GM19372 (cell line): ENCODE results near the gene SYNDIG1.

Experiments used
- ATAC-seq: cut with Tn5 transposase; IDR thresholded peaks from one replicate; pipeline ENCODE4 v1.9.1; 2021; ENCODE audit warnings: mild to moderate bottlenecking, low read depth, moderate library complexity; ENCODE audit not compliant: unreplicated experiment

The SYNDIG1 gene

DNA sequence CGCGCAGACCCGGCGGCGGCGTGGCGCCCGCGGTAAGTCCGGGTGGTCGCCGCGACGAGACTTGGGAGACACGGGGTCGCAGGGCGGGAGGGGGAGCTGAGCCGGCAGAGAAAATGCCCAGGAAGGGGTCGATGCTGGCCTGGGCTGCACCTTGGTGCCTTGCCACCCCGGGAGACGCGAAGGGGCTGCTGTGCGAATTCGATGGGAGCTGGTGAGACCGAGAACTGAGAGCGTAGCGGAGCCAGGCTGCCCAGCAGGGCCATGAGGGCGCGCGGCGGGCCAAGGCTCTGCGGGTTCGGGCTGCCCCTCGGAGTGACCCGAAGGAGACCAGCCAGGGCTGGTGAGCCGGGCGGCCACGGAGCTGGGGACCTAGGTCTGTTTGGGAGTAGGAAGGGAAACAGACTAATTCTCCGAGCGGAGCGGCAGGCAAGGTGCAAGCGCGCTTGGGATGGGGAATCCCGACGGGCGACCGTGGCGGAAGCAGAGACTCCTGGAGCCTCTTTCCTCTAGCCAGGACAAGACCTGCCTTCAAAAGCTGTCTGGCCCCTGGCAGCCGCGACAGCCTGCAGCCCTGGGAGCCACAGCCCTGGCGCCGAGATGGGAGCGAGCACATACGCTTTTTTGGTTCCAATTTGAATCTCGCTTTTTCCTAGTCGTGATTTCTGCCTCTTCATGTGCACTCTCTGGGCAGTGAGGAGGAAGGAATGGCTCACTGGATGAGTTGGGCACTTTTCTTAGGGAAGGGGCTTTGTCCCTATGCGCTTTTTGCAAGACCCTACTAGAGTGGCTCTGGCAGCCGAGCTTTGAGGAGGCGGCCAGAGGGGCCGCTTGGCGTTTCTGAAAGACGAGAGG is 691 bp downstream of the SYNDIG1 start:
- no peak for ATAC-seq

DNA sequence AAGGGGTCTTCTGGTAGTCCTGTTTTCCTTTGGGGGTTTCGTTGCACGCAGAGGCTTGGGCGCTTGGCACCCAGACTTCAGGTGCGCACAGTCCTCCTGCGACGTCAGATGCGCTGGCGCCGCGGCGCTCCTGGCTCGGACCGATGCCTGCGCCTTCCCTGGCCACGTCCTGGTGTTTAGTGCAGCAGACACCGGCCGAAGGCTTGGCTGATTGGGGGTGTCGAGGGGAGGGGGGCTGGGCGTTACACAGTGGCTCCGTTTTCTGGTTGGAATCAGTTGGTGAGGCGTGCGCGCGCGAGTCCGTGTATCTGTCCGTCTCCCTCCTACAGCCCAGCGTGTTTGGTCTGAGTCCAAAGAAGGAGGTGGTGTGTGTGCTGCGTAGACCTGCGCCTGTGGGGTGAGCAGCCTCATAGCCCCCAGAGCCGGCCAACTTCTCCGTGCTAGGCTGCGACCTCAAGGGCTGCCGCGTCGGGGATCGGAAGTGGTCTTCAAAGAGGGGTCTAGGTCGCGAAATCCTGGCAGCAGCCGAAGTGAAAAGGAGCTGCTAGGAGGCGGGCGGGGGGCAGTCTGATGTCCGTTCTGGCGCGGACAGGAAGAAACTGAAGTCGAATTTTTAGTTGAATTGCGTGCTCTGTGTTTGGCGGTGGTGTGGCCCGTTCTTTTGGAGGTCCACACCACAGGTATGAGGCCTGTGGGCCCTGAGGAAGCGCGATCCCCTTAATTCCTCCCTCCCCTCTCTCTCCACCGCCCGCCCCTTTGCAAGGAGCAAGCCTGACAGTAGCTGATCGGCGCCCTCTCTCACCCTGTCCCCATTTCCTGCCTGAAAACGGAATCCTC is 1.5 kb downstream of the SYNDIG1 start:
- no peak for ATAC-seq

DNA sequence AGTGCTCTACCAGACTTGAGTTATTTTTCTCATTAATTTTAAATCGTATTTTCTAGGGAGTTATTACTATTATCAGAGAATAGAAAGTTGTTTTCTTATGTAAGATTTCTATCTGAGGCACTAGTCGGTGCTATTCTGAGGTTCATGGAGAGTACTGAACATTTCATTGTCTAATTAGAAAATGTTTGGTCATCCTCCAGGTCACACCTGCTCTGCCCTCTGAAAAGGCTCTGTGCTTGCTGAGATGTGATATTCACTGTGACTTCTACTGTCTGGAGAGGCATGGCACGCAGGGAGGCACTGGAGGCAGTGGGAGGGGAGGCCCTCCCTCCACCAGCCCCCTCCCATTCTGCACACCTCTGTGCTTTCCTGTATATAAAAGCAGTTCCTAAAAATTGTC is 3.0 kb downstream of the SYNDIG1 start:
- no peak for ATAC-seq

DNA sequence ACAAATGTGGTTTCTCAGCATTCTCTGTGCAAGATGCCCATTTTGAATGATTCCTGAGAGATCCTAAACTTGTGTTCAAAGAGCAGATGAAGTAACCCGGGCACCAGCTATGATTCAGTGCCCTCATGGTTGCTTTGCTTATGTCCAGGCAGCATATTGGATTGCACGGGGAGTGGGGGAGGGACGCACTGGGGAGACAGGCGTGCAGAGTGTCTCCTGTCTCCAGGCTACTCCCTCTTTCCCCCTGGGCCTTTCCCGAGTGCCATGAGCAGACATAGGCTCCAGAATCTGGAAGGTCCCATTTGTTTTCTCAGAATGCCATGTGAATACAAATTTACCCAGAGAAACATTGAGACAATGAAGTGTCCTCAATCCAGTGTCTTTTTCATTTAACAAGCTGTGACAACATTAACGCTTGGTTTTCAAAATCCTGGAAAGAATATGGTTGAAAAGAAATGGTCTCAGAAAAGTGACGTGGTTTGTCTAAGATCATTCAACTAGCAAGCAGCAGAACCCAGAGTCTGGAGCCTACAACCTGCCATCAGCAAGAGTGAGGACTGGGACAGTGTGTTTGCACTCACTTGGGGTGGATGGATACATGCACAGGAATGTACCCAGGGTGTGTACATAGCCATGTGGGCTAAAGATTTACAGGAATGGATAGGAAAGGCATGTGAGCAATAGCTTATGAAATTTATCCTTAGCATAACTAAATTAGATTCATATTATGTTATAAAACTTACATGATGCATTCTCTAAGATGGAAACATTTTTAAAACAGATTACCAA is 4.2 kb downstream of the SYNDIG1 start:
- ATAC-seq, result no peak

DNA sequence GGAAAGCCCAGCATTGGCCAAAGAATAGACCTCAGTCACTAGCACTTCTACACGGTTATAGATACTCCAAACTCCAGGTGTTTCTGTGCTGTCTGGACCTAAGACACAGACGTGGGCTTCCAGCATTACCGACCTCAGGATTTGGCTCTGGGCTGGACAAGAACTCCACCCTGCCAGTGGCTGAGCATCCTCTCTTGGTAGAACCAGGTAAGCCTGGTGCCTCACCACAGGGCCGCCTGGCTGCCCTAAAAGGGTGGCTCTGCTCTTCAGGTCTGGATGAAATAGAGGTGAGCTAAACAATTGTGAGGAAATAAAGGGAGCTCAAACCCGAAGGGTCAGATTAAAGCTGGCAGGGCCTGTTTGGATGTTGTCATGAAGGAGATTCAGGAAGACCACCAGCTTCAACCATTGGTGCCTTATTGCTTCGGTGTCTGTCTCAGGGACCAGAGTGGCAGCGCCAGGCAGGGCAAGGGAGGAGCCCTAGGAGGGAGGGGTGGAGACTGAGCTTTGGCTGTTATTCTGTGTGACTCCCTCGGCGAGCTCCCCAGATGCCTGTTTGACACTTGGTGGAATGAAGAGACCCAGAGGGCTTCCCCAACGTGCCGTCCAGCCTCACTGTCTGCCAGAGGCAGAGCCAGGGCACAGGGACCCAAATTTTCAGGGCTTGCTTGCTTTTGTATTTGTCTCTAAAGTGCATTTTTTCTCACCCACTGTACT is 8.6 kb downstream of the SYNDIG1 start:
- no peak for ATAC-seq

DNA sequence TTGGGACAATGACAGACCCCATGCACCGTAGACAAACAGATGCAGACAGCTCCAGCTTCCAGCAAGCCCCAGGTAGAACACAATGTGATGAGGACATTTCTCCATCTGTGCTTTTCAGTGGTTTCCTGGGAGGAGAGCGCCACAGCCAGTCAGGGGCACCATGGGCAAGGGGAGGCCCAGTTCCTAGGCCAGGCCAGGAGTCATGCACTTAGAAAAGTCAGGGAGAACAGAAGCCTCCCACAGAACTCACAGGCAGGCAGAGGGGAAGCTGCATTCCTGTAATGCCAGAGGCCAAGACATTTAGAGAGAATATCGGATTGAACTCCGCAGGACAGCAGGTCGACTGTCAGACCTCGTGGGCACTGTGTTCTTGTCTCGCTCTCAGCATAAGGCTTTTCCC is 9.2 kb downstream of the SYNDIG1 start:
- no peak for ATAC-seq

DNA sequence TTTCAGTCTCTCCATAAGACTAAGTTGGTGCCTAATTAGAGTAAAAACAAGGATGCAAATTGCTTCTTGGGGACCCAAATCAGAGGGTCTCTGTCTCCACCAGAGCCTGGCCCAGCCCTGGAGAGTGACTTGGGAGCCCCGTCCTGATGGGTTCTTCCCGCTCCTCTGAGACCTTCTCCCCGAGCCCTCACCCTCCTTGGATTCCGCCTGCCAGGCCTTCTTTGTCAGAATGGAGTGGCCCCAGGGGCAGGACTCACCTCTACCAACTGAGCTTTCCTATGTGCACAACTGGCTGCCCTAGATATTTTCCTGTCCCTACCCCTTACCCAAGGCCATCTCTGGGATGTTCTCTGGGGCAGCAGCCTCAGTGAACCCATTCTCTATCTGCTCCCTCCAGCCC is 9.7 kb downstream of the SYNDIG1 start:
- no peak for ATAC-seq

DNA sequence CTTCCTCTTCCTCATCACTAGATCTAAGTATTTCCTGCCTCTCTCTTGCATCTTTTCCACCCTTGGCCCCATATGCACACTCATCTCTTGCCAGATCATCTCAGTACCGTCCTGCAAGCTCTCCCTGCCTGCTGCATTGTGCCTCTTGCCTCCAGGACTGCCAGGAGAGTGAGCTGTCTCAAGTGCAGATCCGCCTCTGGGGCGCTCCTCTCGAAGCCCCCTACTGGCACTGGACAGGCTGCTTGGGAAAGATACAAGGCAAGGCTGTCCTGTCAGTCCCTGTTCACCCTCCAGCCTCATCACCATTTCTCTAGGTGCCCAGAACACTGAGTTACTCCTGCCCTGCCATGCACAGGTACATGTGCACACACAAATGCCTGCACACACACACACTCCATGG is 10.2 kb downstream of the SYNDIG1 start:
- no peak for ATAC-seq

DNA sequence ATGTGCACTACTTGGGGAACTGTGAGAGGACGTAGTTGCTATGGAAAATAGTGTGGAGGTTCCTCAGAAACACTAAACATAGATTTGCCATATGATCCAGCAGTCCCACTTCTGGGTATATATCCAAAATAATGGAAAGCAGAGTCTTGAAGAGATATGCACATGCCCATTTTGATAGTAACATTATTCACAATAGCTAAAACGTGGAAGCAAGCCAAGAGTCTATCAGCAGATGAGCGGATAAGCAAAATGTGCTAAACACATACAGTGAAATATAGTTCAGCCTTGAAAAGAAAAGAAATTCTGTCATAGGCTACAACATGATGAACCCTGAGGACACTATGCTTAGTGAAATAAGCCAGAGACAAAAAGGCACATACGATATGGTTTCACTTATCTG is 11.1 kb downstream of the SYNDIG1 start:
- ATAC-seq, result no peak

DNA sequence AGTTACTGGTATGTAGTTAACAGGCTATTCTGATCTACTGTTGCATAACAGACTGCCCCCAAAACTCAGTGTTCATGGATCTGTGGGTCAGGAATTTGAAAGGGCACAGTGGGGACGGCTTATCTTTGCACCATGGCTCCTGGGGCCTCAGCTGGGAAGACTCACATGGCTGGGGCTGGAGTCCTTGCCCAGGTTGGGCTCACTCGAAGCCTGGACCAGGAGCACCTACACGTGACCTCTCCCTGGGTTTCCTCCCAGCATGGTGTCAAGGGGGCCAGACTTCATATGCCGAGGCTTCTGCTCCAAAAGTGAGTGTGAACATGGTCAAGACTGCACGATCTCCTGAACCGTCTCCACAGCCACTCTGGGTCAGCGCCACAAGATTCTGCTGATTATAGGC is 11.7 kb downstream of the SYNDIG1 start:
- ATAC-seq, result no peak

DNA sequence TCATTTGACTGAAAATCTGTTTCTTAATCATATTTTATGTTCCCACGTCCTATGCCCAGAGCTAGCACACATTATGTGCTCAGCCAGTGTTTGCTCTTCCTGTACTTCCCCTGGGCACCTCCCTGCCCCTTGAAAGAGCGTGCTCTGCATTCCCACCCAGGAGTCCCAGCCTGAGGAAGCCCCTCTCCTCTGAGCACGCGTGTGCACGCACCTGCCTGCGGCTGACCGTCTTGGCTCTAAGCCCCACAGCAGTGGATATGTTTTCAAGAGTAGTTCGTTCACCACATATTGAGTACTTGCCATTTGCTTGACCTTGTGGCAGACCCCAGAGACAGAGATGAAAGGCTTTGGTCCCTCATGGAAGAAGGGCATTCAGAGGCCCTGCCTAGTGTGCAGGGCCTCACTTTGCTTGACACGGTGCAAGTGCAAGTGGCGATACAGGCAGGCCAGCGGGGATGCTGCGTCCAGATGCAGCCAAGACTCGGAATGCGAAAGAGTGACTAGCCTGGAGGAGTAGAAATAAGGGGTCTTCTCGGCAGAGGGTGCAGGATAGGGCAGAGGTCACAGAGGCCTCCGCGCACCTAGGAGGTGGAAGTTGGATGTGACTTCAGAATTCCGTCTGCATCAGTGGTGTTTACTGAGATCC is 14.1 kb downstream of the SYNDIG1 start:
- no peak for ATAC-seq

DNA sequence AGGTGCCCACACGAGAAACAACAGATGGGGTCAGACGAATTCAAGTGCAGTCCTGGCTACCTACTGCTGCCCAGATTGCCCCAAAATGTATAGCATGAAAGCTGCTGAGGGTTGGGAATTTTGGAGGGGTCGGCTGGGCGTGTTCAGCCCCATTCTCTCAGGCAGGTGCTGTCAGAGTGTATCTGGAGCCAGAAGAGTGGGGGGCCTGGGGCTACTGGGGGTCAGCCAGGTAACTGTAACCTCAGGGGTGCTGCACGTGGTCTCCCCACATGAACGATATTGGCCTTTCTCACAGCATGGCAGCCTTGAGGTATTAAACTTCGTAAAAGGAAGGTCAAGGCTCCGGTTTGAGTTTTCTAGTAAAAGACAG is 14.6 kb downstream of the SYNDIG1 start:
- no peak for ATAC-seq

DNA sequence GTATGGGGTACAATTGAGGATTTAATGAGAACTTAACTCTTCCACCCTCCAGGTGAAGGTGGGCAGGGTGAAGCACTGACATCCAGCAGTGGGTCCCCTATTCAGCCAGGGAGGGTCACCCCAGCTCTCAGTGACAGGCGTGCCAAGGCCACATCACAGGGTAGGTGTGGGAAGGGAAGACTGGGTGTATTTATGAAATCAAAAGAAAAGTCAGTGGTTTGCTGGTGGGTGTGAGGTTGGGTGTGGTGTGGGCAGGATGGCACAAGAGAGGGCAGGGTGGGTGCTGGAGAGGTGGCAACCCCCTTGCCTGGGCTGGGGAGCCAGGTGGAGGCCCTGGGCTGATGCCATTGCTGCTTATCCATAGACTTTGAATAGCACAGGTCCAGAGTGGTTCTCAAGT is 16.6 kb downstream of the SYNDIG1 start:
- ATAC-seq, result no peak

DNA sequence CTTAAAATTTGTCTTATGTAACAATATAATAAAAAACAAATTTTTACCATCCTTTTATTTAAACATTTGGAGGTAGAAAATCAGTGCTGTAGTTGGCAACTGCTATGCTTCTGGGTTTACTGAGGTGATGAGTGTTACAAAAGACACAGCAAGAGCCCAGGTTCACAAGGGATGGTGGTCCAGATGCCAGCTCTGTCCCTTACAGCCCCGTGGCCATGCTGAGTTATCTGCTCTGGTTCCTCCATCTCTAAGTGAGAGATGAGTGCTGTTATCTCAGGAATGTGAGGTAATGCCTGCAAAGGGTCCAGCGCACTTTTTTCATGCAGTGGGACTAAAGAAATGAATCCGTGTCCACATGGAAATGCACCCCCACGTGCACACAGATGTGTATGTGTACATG is 17.8 kb downstream of the SYNDIG1 start:
- ATAC-seq, result no peak

DNA sequence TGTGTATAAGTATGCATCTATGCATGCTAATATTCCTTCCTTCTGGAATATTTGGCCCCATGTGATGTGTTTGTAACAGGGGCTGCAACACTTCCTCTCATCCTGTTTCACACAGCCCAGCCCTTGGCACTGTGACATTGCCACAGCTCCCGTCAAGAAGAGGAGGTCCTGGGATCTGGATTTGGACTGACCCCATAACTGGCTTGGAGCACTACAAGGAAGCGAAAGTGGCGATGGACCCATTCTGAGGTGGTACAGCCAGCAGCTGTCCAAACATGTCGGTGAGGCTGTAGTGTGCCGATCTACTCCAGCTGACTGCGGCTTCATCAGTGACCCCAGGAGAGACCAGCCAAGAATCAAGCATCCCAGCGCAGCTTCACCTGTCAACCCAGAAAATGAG is 18.2 kb downstream of the SYNDIG1 start:
- no peak for ATAC-seq

DNA sequence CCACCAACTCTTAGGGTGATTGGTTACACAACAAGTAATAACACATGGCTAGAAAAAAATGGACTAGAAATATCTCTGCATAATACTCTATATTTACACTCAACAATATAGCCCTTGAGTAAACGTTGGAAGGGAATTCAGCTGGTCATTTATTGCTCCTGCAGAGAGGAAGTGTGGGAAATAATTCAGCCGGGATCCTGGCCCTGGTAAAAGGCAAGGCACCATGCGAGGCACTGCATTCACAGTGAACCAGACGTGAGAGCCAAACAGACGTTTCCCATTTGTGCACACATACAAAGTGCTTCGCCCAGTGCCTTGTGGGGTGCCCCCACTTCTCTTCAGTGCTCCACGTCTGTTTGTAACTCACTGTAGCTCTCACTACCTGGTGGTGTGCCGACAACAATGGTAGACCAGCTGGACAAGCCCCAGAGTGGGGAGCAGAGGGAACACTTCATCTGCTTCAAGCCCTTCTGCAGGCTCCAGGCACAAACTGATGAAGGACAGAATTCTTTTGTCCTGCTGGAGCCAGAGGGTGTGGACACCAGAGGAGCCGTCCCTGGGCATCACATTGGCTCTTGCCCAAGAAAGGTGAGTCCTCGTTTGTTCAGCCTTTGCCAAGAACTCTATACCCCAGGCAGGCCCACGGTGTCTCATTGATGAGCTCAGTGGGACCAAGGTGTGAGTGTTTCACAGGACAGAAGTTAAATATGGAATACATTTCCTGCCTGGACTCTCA is 18.8 kb downstream of the SYNDIG1 start:
- ATAC-seq, result no peak

DNA sequence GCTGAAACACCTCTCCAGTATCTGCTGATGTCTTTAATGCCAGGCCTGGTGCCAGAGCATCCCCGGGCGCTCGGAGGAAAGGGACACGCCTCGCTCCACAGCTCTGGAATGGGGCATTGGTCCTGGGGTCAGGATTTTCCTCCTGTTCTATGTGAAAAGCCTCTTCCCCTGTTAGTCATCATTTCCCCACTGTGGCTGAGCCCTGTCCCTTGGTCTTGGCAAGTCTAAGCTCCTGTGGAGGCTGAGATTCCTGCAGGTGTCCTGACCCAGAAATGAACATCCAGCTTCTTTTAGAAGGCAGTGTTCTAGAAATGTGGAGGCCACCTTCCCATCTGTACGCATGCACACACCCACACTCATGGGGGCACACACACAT is 19.4 kb downstream of the SYNDIG1 start:
- ATAC-seq, result no peak

DNA sequence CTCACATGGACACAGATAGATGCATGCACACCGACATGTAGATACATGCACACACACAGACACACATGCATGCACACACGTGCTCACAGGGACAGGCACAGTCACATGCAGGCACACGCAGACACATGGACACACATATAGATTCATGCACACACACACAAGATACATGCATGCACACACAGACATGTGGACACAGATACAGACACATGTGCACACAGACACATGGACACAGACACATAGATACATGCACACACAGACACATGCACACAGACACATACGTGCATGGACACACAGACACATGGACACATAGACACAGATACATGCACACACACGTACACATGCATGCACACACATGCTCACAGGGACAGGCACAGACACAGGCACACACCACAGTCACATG is 19.8 kb downstream of the SYNDIG1 start:
- no peak for ATAC-seq

DNA sequence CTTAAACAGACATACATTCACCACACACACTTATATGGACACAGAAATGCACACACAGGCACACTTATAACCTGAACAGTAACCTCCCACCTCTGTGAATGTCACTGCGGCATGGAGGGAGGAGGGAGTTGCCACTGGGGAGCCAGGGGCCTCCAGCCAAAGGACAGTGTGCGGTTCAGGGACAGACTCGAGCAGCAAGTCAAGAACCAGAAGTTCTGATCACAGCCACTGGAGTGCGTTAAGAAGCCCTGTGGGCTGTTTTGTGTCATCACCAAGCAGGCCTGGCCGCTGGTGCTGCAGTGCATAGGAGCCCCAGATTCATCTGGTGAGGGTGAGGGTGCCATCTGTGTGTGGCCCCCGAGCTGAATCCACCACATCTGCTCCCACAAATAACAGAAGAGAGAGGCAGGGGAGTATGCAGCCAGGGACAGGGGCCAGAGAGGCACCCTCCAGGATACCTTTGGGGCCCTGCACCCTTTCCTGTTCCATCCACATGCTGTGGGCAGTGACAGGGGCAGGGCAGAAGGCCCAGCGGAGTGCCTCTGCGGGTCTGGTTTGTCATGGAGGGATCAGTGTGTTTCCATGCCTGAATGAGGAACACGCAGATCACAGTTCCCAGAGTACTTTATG is 20.3 kb downstream of the SYNDIG1 start:
- ATAC-seq, result no peak
